Measurements from ENCODE around the gene PNLIPRP3. TPM values are rescaled to one million over a fixed set of nuclear protein-coding genes. Genes with fewer than 3 reads are reported as not detected.

Gene PNLIPRP3
- total and polyA plus RNA-seq, 2 of the 4 experiments (the other 2 are of a cell fraction), result not detected

GRCh38 chr10:116510565-116510964 is 82.9 kb downstream of the PNLIPRP3 start:
- Histone ChIP-seq H4K8ac (ENCODE audit: low read depth in 2 of 2, low read length in 2 of 2) (no peak overlapping the region), H2BK20ac (ENCODE audit: low read depth, low read length) (no peak overlapping the region), H3K23ac (ENCODE audit: low read depth, low read length) (no peak overlapping the region), H3K14ac (replicated peaks; ENCODE audit: low read depth, low read length) (no peak overlapping the region), H3K9me3 (ENCODE audit: control insufficient read depth, insufficient read depth, low read length) (no peaks in the 10 kb centered on the region), H3K4ac (ENCODE audit: low read depth, low read length) (no peak overlapping the region), H4K91ac (ENCODE audit: insufficient read depth, low read depth, low read length) (no peak overlapping the region), H3K79me1 (ENCODE audit: low read depth in 1 of 2, low read length in 2 of 2) (no peaks in the 10 kb centered on the region), H2AK5ac (ENCODE audit: low read depth, low read length) (no peak overlapping the region), H3K9me1 (ENCODE audit: insufficient read depth, low read length) (no peaks in the 10 kb centered on the region), H3K4me3 (ENCODE audit: insufficient read depth, low read depth, low read length) (no peak overlapping the region), H2BK15ac (ENCODE audit: low read depth, low read length) (no peak overlapping the region), H2AK9ac (replicated peaks; ENCODE audit: low read depth, low read length, poor library complexity) (no peak overlapping the region), H3K36me3 (ENCODE audit: control insufficient read depth, insufficient read depth, low read length) (no peaks in the 10 kb centered on the region), H2BK5ac (ENCODE audit: low read depth, low read length, poor library complexity, severe bottlenecking) (no peak overlapping the region), H3K4me2 (ENCODE audit: low read depth, low read length) (no peak overlapping the region), H3K27me3 (ENCODE audit: control insufficient read depth, insufficient read depth, low read length) (no peaks in the 10 kb centered on the region), H4K5ac (ENCODE audit: low read depth, low read length) (no peak overlapping the region), H4K20me1 (ENCODE audit: insufficient read depth, low read length) (no peaks in the 10 kb centered on the region), H3K4me1 (ENCODE audit: control insufficient read depth, insufficient read depth, low read length) (no peaks in the 10 kb centered on the region), H3K9ac (ENCODE audit: low read depth, low read length) (no peak overlapping the region), H3K27ac (ENCODE audit: insufficient read depth, low read length) (no peak overlapping the region), H3K18ac (ENCODE audit: low read depth, low read length) (no peak overlapping the region), H2BK120ac (ENCODE audit: low read depth, low read length) (no peak overlapping the region), H2AFZ (replicated peaks; ENCODE audit: low read length, poor library complexity) (no peak overlapping the region), H3K56ac (ENCODE audit: extremely low read depth, insufficient read depth, low read length) (no peak overlapping the region)
- ChIA-PET POLR2A (ENCODE audit: unreplicated experiment) (no interaction called here), CTCF (interaction anchor here (0.6 to 1.2 kb wide), 2 partner anchors 11 to 669 kb away, joined by 4 to 7 read pairs; no protein-coding TSS in a partner anchor)
- in situ Hi-C loops (cut with MboI; ENCODE audit: low sequenced_read_pairs) (no loop called here), intact Hi-C loops (cut with micrococcal nuclease) (no loop called here), dilution Hi-C loops (cut with HindIII; ENCODE audit: low sequenced_read_pairs, unreplicated experiment) (no loop called here)
- DNase-seq, result no peak
- BruUV-seq (replicated peaks), result no TSS peak
- WGBS, 2 experiments (ENCODE audit: extremely low coverage in 2 of 2, insufficient read length in 1 of 2), result no CpG with 5 or more reads among the region's 3 CpGs
- ATAC-seq (ENCODE audit: low read depth), result no peak
- TF ChIP-seq RFX5 (IDR thresholded peaks at IDR 0.05; ENCODE audit: low read depth, low read length), result no peak
